Fibroblast of villous mesenchyme (primary cell): ENCODE data around the gene PEX11G. TPM values are rescaled to one million over a fixed set of nuclear protein-coding genes. Genes with fewer than 3 reads are reported as not detected.
"Not testable (repeated sequence)": the region's sequence is repeated elsewhere in the genome, so short reads cannot be mapped to it uniquely, and the experiment has no call there.

Experiments
- DNase-seq: peaks from one replicate; pipeline ENCODE4 v3.0.0-alpha.2; 2010; ENCODE audit warnings: low read depth
- H3K4me3 ChIP-seq: 2 replicates; pipeline ENCODE4 v1.5.1; 2011; ENCODE audit warnings: low read depth, mild to moderate bottlenecking, low read length
- CTCF ChIP-seq: IDR thresholded peaks from 2 replicates; pipeline ENCODE4 v1.5.1; 2012; ENCODE audit warnings: low read depth, mild to moderate bottlenecking, low read length; ENCODE audit not compliant: insufficient read depth
- total RNA-seq: library from RNA; depleted of rRNA; stranded (reverse); fragments of >200 nt; gene quantifications from 2 replicates; pipeline ENCODE4 v1.2.3, GENCODE V29; 2012

Gene PEX11G
- total RNA-seq, 1 donor, result 2.6 TPM

- H3K4me3 ChIP-seq, result no peak overlapping the region
- no peak for DNase-seq
- no peak for TF ChIP-seq CTCF
Observed at GRCh38 chr19:7434391-7434790, 54.4 kb downstream of the PEX11G start.

GRCh38 chr19:7433456-7433855 is 55.4 kb downstream of the PEX11G start:
- peak; percentile 73 for DNase-seq

GRCh38 chr19:7429638-7430282 is 59.1 kb downstream of the PEX11G start:
- no peak for DNase-seq
- TF ChIP-seq CTCF, result no peak
- no peak overlapping the region for H3K4me3 ChIP-seq

More at GRCh38 chr19:7433456-7433855, 55.4 kb downstream of the PEX11G start:
- not testable (repeated sequence) for H3K4me3 ChIP-seq

GRCh38 chr19:7428651-7429113 is 60.2 kb downstream of the PEX11G start:
- DNase-seq, result no peak
- H3K4me3 ChIP-seq, result no peak overlapping the region
- TF ChIP-seq CTCF, result no peak

- no peak overlapping the region for H3K4me3 ChIP-seq
- no peak for TF ChIP-seq CTCF
- DNase-seq, result peak; percentile 88
Observed at GRCh38 chr19:7427944-7428343, 60.9 kb downstream of the PEX11G start.

GRCh38 chr19:7426986-7427385 is 61.8 kb downstream of the PEX11G start:
- no peak for DNase-seq
- H3K4me3 ChIP-seq, result no peak overlapping the region
- TF ChIP-seq CTCF, result no peak

Other genes starting within 250 kb of the PEX11G start
- 3.0 and 10.3 TPM in 2 replicates for gene INSR, start 194.6 kb downstream of the PEX11G start, total RNA-seq
- 30.9 and 35.0 TPM in 2 replicates for gene ARHGEF18, start 140.1 kb downstream of the PEX11G start, total RNA-seq
- 13.8 and 20.9 TPM in 2 replicates for gene ZNF358, start 27.1 kb upstream of the PEX11G start, total RNA-seq
- gene MCOLN1, start 33.6 kb upstream of the PEX11G start, total RNA-seq, result 5.5 and 8.6 TPM in 2 replicates
- 101 and 106 TPM in 2 replicates for gene PNPLA6, start 46.7 kb upstream of the PEX11G start, total RNA-seq
- not detected in 2 replicates for gene CAMSAP3, start 106.8 kb upstream of the PEX11G start, total RNA-seq
- gene XAB2, start 140.5 kb upstream of the PEX11G start, total RNA-seq, result 32.0 and 34.1 TPM in 2 replicates
- 10.4 and 11.9 TPM in 2 replicates for gene PET100, start 140.8 kb upstream of the PEX11G start, total RNA-seq
- gene PCP2, start 144.7 kb upstream of the PEX11G start, total RNA-seq, result 0.43 TPM in 1 of 2 replicates, not detected in the other
- gene STXBP2, start 148.1 kb upstream of the PEX11G start, total RNA-seq, result 4.2 and 9.9 TPM in 2 replicates
- gene RETN, start 180.0 kb upstream of the PEX11G start, total RNA-seq, result not detected in 2 replicates
- gene MCEMP1, start 188.1 kb upstream of the PEX11G start, total RNA-seq, result not detected in 2 replicates
- 29.0 and 29.8 TPM in 2 replicates for gene TRAPPC5, start 191.8 kb upstream of the PEX11G start, total RNA-seq
- gene FCER2, start 213.1 kb upstream of the PEX11G start, total RNA-seq, result not detected in 2 replicates
- not detected in 2 replicates for gene CLEC4G, start 243.1 kb upstream of the PEX11G start, total RNA-seq